Cardiac fibroblast (primary cell): ENCODE measurements around the gene IBSP.

Source experiments
- DNase-seq, 2 donors: peaks; one replicate each; pipeline versions ENCODE4 v3.0.0 to v3.0.0-alpha.2; 2010; ENCODE audit warnings: low read depth in 2 of 2
- H3K4me3 ChIP-seq, 2 donors: replicated peaks in 1 of 2; 1 replicate in 1 of 2; 2 replicates in 1 of 2; pipeline ENCODE4 v1.5.1; 2011; ENCODE audit warnings: low read depth in 2 of 2, low read length in 2 of 2, mild to moderate bottlenecking in 2 of 2, moderate library complexity in 1 of 2
- TF ChIP-seq, protein P1 (sequence below): IDR thresholded peaks from one replicate; pipeline ENCODE4 v1.5.1; 2011; ENCODE audit warnings: low read depth, mild to moderate bottlenecking, low read length, inconsistent platforms

IBSP gene

DNA sequence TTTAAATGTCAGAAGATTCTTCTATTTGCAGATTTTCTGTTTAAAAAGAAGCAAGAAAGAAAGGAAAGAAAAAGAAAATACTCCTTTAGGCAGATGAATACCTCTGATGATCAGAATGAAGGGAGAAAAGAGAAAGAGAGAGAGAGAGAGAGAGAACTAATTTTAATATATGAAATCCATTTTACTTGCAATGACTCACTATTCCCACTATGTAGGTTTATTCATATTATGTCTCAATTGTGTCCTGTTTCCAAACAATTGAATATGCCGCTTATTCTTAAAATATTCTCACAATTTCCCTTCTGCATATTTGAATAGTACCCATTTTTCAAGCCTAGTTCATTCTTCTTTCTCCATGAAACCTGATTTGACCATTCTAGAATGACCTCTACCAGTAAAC, 45.1 kb downstream of the IBSP start:
- peak in 1 of 2 donors; percentile 76 for DNase-seq
- no peak overlapping the region for H3K4me3 ChIP-seq
- TF ChIP-seq, protein P1, sequence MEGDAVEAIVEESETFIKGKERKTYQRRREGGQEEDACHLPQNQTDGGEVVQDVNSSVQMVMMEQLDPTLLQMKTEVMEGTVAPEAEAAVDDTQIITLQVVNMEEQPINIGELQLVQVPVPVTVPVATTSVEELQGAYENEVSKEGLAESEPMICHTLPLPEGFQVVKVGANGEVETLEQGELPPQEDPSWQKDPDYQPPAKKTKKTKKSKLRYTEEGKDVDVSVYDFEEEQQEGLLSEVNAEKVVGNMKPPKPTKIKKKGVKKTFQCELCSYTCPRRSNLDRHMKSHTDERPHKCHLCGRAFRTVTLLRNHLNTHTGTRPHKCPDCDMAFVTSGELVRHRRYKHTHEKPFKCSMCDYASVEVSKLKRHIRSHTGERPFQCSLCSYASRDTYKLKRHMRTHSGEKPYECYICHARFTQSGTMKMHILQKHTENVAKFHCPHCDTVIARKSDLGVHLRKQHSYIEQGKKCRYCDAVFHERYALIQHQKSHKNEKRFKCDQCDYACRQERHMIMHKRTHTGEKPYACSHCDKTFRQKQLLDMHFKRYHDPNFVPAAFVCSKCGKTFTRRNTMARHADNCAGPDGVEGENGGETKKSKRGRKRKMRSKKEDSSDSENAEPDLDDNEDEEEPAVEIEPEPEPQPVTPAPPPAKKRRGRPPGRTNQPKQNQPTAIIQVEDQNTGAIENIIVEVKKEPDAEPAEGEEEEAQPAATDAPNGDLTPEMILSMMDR = no peak

DNA sequence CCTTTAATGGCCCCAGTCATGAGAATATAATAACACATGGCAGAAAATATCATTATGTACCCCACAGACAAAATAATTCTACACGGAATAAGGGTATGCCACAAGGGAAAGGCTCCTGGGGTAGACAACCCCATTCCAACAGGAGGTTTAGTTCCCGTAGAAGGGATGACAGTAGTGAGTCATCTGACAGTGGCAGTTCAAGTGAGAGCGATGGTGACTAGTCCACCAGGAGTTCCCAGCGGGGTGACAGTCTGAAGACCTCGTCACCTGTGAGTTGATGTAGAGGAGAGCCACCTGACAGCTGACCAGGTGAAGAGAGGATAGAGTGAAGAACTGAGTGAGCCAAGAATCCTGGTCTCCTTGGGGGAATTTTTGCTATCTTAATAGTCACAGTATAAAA, 46.9 kb downstream of the IBSP start:
- no peak overlapping the region for H3K4me3 ChIP-seq
- no peak for DNase-seq
- TF ChIP-seq, protein P1 = no peak

DNA sequence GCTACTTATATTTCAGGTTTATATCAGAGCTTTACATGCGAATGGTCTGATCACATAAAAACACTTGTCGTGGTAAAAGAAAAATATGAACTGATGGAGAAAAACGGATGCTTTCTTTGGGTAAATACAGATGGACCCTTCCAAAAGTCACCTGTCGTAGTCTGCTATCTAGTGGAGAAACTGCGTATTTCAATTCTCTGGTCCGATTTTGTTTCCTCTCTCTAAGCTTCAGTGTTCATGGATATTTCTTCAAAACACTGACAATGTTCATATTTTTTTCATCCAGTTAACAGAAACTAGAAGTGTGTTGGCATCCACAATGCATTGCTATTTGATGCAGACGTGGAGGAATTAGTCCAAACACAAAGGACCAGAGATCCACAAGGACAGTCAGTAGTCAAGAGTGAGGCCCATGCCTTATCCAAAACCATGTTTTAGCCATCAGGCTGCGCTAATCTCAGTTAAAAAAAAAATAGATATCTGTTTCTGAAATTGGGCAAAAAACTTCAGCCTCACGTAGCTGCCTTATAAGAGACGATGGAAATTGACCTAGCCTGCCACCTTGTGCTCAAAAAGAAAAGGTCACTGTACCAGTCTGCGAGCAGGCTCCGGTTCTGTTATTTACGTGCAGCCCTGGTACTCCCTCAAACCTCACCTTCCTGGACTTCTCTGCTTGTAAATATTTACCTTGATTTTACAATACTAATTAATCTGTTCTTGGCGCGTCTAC, 49.4 kb downstream of the IBSP start:
- peak; percentile 75 to 84 for DNase-seq
- TF ChIP-seq, protein P1 = peak; percentile 61
- no peak overlapping the region for H3K4me3 ChIP-seq

DNA sequence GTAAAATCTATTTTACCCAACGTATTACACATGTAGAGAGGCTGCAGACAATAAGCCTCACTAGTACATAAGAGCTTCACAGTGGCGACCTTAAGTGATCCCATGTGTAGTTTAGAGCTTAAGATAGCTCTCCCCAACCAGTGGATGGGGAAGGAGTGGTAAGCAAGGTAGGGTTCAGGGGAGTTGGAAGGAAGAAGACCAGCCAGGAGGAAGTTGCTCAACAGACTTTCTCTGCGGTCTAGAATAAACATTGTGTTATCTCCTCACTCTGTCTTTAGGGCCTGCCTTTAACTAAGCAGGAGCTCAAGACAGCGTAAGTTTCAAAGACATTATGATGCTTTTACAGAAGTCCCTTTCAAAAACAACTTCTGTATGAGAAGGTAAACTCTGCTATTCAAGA, 50.3 kb downstream of the IBSP start:
- TF ChIP-seq, protein P1 = no peak
- peak; percentile 29 to 40 for DNase-seq
- H3K4me3 ChIP-seq = no peak overlapping the region

DNA sequence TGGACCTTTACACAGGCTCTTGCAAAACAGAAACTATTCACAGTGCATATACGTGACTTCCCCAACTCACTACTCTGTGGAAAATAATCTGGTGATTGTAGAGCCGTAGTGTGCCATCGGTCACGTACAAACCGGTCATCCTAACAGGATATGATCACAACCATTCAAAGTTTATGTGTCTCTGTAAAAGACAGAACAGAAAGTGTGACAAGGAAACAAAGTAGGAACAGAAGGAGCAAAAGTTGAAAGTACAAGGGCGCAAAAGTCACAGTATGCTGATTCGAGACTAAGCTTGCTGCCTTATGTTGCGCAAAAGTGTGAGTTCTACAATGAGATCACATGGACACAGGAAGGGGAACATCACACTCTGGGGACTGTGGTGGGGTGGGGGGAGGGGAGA, 52.0 kb downstream of the IBSP start:
- no peak overlapping the region for H3K4me3 ChIP-seq
- no peak for DNase-seq
- TF ChIP-seq, protein P1 = no peak

DNA sequence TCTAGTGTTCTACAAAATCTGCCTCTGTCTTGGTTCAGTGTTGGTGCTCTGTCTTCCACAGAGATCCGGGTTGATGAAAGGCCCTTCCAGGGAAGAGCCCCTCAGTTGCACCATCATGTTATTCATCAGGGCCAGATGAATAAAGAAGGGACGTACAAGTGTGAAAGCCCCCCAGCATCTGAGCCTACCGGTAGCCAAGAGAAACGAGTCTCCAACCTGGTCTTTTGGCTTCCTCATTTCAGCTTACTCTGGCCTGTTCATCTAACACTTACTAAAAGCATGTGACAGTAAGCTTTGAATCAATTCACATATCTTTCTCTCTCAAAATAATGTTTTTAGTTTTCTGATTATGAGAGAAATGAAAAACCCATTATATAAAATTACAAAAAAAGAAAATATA, 52.6 kb downstream of the IBSP start:
- H3K4me3 ChIP-seq = no peak overlapping the region
- TF ChIP-seq, protein P1 = no peak
- no peak for DNase-seq

DNA sequence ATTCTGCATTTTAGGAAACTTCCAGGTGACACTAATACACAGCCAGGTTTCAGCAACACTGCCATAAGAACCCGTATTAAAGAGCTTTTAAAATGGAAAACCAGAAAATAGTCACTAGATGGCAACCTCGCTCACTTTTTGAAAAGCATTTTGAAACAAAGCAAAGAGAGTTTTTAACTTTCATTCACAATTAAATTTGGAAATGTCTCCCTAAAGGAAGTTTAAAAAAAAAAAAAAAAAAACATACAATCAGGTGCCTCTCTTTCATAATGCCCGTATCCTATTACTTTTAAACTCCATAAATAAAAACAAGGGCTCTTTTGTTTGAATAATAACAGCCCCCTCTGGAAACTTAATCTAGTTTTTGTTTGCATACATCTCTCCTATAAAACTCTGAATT, 53.8 kb downstream of the IBSP start:
- peak; percentile 70 to 74 for DNase-seq
- no peak overlapping the region for H3K4me3 ChIP-seq
- TF ChIP-seq, protein P1 = peak; percentile 29
